GM18502 (cell line): ENCODE results near the gene AJUBA.
"Not testable (repeated sequence)": the region's sequence is repeated elsewhere in the genome, so short reads cannot be mapped to it uniquely, and the experiment has no call there.

Experiments
- ATAC-seq: cut with Tn5 transposase; IDR thresholded peaks from one replicate; pipeline ENCODE4 v1.9.1; 2021; ENCODE audit warnings: mild to moderate bottlenecking; ENCODE audit not compliant: unreplicated experiment, poor library complexity

Gene AJUBA

DNA sequence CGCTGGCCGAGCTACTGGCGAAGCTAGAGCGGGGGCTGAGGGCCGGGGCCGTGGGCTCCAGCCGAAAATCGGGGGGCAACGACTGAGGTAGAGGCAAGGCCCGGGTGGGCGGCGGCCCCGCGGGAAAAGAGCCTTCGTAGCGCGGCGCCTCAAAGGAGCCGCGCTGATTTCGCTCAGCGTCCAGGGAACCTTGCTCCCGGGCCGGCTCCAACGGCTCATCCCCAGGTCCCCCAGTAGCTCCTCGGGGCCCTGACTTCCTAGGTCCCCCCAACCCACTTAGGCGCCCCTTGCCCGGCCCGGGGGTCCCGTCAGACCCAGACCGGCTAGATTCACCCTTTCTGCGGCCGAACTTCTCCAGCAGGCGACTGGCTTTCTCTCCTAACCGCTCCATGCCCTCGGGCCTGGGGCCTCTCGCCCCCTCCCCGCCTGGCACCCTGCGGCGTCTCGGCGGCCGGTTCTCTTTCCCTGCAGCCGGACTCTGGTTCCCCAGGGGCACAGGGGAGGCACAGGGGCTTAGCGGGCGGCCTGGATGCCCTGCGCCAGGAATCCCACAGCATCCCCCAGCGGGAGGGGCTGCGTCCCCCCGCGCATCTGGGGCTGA is 375 bp downstream of the AJUBA start:
- peak; percentile 26 for ATAC-seq

DNA sequence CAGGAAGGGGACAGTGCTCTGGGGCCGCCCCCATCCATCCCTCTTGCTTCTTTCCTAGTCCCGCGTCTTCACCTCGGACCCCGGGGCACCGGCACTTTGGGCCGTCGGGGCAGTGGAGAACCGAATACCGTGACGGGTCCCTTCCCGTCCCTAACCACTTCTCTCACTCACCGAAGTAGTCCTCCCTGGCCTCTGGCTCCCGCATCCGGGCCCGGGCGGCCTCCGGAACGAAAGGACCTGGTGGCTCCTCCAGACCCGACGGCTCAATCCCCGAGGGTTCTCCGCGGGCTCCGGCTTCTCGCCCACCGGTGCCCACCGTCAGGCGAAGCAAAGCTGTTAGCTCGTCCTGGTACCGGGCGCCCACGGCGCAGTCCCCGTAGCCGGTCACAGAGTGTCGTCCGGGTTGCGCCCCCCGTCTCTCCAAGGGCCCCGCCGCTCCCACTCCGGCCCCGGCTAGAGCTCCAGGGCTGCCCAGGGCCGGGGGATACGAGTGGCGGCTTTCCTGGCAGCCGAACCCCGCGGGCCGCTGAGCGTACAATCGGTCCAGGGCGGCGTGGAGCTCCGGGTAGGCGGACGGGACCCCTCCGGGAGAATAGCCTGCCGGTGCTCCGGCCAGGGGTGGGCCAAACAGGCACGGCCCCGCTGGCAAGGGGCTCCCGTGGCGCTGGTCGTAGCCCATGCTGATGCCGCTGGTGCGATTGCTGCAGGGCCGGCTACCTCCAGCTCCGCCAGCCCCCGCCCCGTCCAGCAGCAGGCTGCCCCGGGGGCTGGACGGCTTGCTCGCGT is 1.1 kb downstream of the AJUBA start:
- no peak for ATAC-seq

DNA sequence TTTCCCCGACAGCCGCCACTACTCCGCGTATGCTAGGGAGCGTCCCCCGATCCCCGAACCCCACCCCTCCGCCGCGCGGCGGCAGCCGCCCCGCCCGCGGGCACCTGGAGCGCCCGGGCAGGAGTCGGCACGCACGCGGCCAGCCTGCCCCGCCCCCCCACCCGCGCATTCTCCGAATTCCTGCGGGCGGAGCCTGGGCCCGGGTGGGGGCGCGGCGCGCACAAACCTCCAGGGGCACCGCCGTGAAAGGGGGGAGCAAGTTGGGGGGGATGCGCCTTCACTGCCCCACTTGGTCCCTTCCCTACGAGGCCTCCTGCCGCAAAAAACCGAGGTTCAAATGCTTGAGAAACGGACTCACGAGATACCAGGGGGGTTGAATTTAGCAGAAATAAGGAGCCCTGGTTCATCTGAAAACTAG is 1.7 kb downstream of the AJUBA start:
- no peak for ATAC-seq

DNA sequence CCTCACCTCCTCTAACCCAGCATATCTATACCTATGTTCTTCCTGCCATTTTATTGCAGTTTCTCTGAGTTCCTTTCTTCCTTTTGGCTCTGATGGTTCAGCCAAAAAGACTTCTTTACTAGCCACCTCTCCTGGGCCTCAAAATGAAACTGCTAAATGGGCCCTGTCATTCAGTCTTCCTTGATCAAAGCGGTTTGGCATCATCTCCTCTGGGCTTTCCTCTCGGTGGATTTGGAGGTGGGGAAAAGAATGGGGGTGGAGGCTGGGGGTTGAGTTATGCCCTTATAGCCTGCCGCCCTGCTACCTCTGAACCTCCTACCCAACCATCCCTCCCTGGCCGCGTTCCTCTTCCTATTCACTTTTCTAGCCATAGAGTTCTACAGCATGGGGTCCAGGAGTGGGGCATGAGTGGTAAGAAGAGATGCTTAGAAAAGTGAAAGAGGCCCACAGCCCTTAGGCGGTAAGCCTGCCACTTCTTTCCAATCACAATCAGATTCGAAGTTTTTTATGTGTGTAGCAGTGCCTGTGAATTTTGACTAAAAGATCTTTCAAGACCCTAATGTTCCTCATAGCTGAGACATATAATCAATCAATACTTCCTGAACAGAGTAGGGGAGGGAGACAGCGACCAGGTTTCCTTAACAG is 2.5 kb downstream of the AJUBA start:
- ATAC-seq, result no peak

DNA sequence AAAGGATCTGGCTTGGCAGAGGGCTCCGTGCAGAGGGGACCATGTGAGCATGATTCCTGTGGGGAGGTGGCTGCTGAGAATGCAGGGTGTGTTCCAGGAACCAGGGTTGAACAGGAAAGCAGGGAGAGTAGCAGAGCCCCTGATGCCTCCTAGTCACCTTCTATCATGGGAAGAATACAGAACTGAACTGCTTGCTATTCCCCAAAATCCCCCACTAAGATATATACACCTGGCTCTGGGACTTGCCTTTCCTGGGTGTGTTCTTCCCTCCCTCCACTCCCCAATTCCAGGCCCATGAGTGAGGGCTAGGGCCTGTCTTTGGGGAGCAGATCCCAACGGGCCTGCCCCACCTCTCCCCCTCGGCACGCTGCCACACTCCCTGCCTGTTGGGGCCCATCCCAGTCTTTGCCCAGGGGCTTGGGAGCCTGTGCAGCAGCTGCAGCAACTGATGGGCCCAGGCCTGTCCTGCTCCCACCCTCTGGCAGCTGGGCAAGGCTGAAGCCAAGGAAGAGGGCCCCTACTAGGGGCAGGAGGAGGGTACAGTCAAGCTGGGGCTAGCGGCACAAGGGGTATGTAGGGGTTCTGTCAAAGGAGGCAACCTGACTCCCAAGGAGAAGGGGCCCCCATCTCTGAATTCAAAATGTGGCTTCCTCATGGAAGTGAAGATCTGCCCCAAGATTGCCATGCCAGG is 3.2 kb downstream of the AJUBA start:
- ATAC-seq, result no peak

DNA sequence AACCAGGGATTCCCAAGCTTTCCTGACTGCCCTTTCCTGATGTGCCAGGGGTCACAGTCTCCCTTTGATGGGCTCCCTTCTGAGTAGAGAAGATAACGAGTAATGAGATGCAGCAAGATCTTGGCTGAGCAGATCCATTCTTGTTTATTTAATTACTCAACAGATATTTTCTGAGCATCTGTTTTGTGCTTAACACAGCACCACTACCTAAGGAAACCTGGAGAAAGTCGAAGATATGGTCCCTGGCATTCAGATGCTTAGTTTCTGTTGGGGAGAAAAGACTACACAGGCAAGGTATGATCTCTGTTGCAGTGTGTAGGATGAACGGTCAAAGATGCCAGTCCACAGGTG is 3.9 kb downstream of the AJUBA start:
- ATAC-seq, result no peak

DNA sequence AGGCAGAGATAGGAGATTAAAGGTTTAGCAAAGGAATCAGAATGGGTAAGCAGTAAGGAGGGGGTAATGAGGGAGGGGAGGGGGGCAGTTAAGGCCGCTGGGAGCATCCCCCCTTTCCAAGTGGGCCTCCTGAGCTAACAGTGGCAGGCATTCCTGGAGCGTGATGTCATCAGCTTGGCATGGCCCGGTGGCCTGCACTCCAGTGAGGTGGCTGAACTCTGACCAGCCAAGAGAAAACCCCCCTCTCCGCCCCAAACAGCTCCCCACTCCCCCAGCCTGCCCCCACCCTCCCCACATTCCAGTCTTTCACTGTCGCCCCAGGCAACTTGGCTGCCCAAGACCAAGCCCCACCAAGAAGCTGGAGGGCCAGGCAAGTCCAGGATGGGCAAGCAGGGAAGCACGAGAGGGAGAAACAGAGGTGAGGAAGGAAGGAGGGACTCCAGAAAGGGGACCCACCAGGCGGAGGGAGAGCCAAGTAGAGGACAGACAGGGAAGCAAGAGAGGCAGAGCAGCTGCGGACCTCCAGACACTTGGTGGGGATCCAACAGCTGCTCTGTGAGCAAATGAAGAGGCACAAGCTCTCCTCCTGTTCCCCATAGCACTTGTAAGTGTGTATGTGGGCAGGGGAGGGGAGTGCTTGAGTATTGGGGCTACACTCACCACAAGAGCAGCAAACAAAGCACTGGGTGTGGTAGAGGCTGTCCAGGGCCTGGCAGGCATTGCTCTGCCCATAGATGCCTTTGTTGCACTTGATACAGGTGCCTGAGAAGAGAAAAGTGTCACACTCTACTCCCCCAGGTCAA is 4.5 kb downstream of the AJUBA start:
- no peak for ATAC-seq

DNA sequence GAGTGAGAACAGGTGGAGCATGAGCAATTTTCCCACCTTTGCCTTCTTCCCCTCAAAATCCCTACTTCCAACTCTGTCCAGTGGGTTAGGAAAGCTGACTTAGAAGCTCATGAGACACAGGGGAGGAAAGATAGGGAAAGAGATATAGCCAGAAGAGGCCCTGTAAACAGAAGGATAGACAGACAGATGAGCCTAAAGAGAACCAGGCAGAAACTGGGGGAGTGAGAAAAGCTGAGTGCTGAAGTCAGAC is 5.0 kb downstream of the AJUBA start:
- ATAC-seq, result no peak

DNA sequence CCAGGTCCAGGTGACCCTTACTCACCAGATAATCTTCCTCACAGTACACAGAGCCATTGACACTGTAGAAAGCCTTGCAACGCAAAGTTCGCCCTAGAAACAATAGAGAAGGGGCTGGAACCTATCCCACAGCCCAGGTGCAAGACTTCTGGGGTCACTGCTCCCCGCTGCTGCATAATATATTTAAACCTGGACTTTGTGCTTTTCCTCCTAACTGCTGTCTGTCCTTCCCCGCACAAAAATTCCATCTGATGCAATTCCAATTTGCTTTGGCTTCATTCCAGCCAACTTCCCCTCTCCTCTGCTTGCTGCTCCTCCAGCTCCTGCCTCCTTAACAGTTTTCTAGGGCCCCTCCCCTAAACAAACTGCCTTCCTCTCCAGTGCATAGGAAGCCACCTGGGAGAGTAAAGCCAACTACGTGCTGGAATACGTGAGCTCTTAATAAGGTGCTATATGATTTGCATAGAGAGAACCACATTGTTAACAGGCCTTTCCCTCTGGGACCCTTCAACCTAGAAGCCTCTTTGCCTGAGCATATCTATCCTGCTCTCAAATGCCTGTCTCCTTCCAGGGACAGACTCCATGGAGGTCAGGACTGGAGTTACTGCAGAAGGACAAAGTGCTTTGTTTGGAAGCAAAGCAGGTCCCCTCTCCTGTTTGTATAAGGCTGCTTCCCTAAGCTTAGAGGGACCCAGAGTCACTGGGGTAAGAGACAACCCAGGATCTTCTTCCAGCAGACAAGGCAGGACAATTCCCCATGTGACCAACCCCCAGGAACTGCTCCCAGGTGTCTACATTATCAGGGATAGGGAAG is 5.5 kb downstream of the AJUBA start:
- ATAC-seq, result no peak

DNA sequence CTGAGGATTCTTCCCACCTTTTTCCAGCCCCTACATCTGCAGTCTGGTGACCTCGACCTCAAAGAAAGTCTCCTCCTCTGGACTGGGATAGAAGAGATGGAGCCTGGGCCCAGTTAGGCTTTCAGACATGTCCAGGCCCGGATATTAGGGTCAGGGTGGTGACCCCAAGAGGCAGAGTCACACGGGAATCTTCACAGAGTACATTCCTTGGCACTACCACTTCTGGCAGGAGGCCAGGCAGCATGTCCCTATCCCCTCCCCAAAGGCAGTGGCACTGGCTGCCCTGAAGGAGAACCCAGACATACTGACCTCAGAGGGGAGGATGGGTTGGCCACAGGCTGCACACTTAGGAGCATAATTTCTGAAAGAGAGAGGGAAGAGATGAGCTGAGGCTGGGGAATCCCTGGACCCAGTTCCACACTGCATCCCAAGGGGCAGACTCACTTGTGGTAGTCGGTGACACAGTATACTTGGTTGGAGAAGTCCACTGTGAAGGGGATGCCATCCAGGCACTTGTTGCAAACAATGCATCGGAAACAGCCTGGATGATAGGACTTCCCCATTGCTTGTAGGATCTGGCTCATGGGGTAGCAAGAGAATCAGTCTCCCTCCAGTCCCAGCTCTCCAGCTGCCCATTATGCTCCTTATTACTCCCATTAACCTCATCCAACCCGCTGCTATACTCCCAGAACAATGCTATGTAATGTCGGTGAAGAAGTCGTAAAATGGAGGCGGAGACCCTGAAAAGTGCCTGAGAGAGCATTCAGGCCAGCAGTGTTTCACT is 7.6 kb downstream of the AJUBA start:
- no peak for ATAC-seq

DNA sequence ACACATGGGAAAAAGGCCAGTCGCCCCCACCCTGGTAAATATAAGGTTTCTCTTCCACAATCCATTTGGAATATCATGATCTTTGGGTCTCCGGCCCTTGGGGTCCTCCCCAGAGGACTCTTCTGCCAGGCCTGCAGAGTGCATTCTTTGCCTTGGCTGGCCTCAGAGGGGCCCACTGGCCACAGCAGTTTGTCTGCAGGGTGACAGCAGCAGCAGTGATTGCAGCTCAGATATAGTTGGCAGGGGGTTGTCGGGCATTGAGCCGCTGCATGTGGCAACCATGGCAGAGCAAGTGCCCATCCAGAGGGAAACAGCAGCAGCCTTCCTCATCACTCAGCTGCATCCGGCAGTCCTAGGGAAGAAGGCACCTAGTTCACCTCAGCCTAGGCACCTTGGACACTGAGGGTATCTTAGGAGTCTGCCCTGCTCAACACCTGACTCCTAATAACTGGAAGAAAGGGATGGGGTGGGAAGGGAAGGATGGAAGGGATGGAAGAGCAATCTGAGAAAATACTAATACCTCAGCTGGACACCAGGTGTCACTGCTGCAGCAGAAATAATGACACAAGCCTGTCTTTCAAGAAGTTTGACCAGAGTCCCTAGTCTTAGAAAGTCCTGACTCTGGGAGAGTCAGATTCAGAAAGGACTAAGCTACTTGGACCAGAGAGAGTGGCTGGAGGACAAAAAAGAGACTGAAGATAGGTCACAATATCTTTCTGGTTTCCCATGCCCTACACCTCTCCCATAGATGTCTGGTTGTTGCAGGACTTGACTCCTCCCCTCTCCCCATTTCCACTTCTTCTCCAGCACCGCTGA is 8.9 kb downstream of the AJUBA start:
- ATAC-seq, result no peak

DNA sequence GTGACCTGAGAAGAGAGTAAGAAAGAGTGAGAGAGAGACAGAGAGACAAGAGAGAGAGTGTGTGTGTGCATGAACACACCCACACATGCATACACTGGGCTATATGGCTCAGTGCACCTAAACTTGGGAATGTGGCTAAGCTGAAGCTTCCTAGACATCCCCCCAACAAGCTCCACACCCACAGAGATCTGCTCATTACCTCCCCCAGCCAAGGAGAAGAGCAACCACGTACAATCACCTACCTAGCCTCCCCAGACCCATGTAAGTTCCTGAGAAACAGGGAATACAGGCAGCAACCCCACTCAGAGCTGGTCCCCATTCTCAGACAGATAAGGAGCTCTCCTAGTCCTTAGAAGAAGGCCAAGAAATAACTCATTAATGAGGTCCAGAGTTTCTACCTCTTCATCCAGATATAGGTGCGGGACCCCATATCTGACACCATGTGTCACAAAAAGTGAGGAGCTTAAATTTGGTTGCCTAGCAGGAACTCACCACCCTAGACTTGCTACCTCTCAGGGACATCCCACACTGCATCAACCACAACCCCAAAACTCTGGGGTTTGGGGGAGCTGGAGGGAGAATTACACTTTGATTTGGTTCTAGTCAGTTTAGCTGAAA is 9.9 kb downstream of the AJUBA start:
- ATAC-seq, result no peak

DNA sequence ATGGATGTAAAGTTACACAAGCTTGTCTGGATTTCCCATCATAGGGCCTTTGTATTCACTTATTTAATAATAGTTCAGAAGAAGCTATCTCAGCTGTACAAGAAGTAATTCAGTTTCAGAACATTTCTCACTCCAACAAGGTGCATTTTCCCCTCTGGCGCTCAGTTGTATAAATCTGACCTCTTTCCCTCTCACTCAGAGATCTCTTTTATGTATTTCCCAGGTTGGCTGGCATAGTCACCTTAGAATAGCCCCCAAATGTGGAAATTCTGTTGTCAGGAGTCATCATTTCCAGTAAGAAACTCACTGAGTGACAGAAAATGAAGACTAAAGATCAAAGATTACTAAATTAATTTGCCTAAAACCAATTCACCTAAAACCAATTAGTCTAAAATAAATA is 11.2 kb downstream of the AJUBA start:
- no peak for ATAC-seq

DNA sequence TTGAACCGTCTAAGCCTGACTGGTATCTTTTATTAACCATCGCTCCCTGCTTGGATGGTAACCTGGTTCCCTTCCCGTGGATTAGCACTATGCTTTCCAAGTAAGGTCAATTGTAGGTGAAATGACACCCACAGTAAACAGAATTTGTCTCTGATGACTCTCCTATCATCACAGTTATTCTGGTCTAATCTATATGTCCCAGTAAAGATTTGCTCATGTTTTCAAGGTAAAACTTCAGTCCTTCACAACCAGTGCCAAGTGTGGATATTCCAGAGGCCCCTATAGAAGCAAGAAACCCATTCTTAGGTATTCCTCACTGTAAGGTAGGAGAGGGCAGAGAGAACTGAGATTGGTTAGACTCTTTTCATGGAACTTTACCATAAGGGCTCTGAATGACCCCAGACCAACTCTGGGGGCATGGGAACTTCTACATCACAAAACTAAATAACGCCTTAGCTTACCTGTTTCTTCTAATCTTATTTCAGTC is 15.5 kb downstream of the AJUBA start:
- no peak for ATAC-seq

DNA sequence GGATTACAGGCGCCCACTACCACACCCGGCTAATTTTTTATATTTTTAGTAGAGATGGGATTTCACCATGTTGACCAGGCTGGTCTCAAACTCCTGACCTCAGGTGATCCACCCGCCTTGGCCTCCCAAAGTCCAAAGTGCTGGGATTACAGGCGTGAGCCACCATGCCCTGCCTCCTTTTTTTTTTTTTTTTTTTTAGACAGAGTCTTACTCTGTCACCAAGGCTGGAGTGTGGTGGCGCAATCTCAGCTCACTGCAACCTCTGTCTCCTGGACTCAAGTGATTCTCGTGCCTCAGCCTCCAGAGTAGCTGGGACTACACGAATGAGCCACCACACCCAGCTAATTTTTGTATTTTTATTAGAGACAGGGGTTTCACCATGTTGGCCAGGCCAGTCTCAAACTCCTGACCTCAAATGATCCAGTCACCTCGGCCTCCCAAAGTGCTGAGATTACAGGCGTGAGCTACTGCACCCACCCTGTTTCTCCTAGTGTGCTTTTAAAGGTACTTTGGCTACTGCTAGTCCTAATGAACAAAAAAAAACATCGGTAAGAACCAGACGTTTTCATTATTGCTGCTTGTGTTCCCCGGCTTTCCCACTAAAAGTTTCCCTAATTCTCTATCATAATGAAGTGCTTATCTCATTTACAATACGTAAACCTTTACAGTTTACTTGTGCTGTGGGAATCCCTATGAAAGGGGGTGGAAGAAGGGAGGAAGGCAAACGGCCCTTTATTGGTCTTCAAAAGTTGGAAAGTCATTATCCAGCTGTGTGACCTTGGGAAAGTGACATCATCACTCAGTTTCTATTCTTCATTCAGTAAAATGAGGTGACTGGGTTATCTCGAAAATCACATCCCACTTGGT is 16.2 kb downstream of the AJUBA start:
- ATAC-seq, result not testable (repeated sequence)

DNA sequence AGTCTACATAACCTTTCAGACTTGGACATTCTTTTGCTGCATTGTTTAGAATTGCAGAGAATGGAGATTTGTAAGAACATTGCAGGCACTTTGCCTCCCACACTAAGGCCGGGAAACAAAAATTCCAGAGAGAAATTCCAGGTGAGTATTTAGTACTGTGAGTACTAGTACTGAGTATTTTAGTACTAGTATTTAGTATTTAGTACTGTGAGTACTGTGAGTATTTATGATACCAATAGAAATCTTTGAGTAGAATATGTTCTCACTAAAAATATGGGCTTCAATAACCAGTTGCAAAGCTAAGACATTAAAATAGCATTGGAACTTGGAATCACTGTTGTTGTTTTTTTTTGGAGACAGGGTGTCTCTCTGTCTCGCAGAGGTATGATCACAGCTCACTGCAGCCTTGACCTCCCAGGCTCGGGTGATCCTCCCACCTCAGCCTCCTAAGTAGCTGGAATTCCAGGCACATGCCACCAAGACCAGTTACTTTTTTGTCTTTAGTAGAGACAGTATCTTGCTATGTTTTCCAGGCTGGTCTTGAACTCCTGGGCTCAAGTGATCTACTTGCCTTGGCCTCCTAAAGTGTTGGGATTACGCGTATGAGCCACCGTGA is 20.2 kb downstream of the AJUBA start:
- ATAC-seq, result no peak
